GM23338 (cell line): ENCODE data around the gene NPEPL1.
"Not testable (repeated sequence)": the region's sequence is repeated elsewhere in the genome, so short reads cannot be mapped to it uniquely, and the experiment has no call there.

Source experiments
- CREB1 ChIP-seq: fragments of 250-450 bp; sonication (Bioruptor Pico); IDR thresholded peaks from 2 replicates; pipeline ENCODE4 v1.5.0; 2020; ENCODE audit warnings: low read depth, mild to moderate bottlenecking, moderate library complexity
- CTCF ChIP-seq, 2 experiments: fragments of 200-600 bp in 1 of 2; sonication (generic) in 1 of 2; conservative IDR thresholded peaks; 2 replicates each; pipeline versions ENCODE4 v1.5.1 to v1.6.1; 2016 to 2017; ENCODE audit warnings: antibody characterized with exemption in 2 of 2, low read depth in 2 of 2, mild to moderate bottlenecking in 2 of 2, moderate library complexity in 1 of 2
- ETS1 ChIP-seq: IDR thresholded peaks from 2 replicates; pipeline ENCODE4 v1.6.1; 2016; ENCODE audit warnings: antibody characterized with exemption
- EZH2 ChIP-seq: fragments of 200-600 bp; sonication (generic); IDR thresholded peaks from one replicate; pipeline ENCODE4 v1.8.0; 2017; ENCODE audit warnings: antibody characterized with exemption, mild to moderate bottlenecking, low read depth; ENCODE audit not compliant: unreplicated experiment
- EZH2phosphoT487 ChIP-seq: fragments of 200-600 bp; sonication (generic); IDR thresholded peaks from one replicate; pipeline ENCODE4 v1.8.1; 2018; ENCODE audit warnings: antibody characterized with exemption; ENCODE audit not compliant: unreplicated experiment
- NANOG ChIP-seq: IDR thresholded peaks from 2 replicates; pipeline ENCODE4 v1.6.1; 2016; ENCODE audit warnings: antibody characterized with exemption, borderline replicate concordance
- POLR2AphosphoS5 ChIP-seq: IDR thresholded peaks from 2 replicates; pipeline ENCODE4 v1.6.1; 2016; ENCODE audit warnings: antibody characterized with exemption, low read depth
- REST ChIP-seq: IDR thresholded peaks from one replicate; pipeline ENCODE4 v1.6.1; 2018; ENCODE audit warnings: antibody characterized with exemption; ENCODE audit not compliant: unreplicated experiment
- STAT1 ChIP-seq: IDR thresholded peaks from one replicate; pipeline ENCODE4 v1.6.1; 2016; ENCODE audit warnings: antibody characterized with exemption; ENCODE audit not compliant: unreplicated experiment
- ZNF114 ChIP-seq: fragments of 250-450 bp; sonication (Bioruptor Pico); IDR thresholded peaks from 2 replicates; pipeline ENCODE4 v1.5.0; 2020; ENCODE audit warnings: mild to moderate bottlenecking, moderate library complexity
- ZNF331 ChIP-seq: fragments of 250-450 bp; sonication (Bioruptor Pico); IDR thresholded peaks from 2 replicates; pipeline ENCODE4 v1.5.0; 2020; ENCODE audit warnings: low read depth, mild to moderate bottlenecking, moderate library complexity

GRCh38 chr20:58750706-58751105 is 58.1 kb downstream of the NPEPL1 start:
- TF ChIP-seq POLR2AphosphoS5; CTCF (conservative IDR thresholded peaks at IDR 0.05; ENCODE audit: low read depth in 2 of 2); NANOG; EZH2phosphoT487; REST; ZNF114 (CRISPR knock-in tag); EZH2; ZNF331; CREB1 (CRISPR knock-in tag); ETS1; STAT1: not testable (repeated sequence)
